K562 (cell line): ENCODE data around the gene CDC42SE2.

Experiments
- ARHGAP35 ChIP-seq: fragments of 450-650 bp; IDR thresholded peaks from 2 replicates; pipeline ENCODE4 v1.6.1; 2018; ENCODE audit not compliant: partially characterized antibody
- HDAC1 ChIP-seq, 2 experiments: fragments of 450-650 bp; IDR thresholded peaks; 2 replicates each; pipeline ENCODE4 v1.6.1; 2016 to 2017; ENCODE audit warnings: inconsistent platforms in 1 of 2, mild to moderate bottlenecking in 1 of 2, moderate library complexity in 1 of 2
- POLR2A ChIP-seq: fragments of 450-650 bp; conservative IDR thresholded peaks from 2 replicates; pipeline ENCODE4 v1.6.1; 2016
- RAD21 ChIP-seq, 2 experiments: fragments of 250-450 bp in 1 of 2; fragments of 450-650 bp in 1 of 2; sonication (Bioruptor Pico) in 1 of 2; formaldehyde crosslinking in 1 of 2; IDR thresholded peaks in 1 of 2; conservative IDR thresholded peaks in 1 of 2; 2 replicates each; pipeline versions ENCODE4 v1.4.0 to v1.8.0; 2020 to 2022; ENCODE audit warnings: mild to moderate bottlenecking in 2 of 2, moderate library complexity in 1 of 2
- TAF1 ChIP-seq: IDR thresholded peaks from 2 replicates; pipeline ENCODE4 v1.6.1; 2011; ENCODE audit warnings: mild to moderate bottlenecking, low read length, moderate library complexity; ENCODE audit not compliant: insufficient read depth, control insufficient read depth, severe bottlenecking; ENCODE audit errors: extremely low read depth
- ZNF12 ChIP-seq: sonication (generic); formaldehyde crosslinking; IDR thresholded peaks from 2 replicates; pipeline ENCODE4 v1.4.0; 2020; ENCODE audit warnings: mild to moderate bottlenecking, missing genetic modification reagents

- no peak for TF ChIP-seq RAD21 (CRISPR knock-in tag; conservative IDR thresholded peaks at IDR 0.05 in 1 of 2, IDR thresholded peaks at IDR 0.05 in 1 of 2)
- no peak for TF ChIP-seq TAF1
- TF ChIP-seq ZNF12 (CRISPR knock-in tag): no peak
- TF ChIP-seq HDAC1 (IDR thresholded peaks at IDR 0.05): no peak
- TF ChIP-seq ARHGAP35: no peak
- TF ChIP-seq POLR2A: no peak
Observed at GRCh38 chr5:131279204-131279603, 15.4 kb downstream of the CDC42SE2 start.
